ENCODE measurements around the gene FAM156B.
"Not testable (repeated sequence)": the region's sequence is repeated elsewhere in the genome, so short reads cannot be mapped to it uniquely, and the experiment has no call there.

DNA sequence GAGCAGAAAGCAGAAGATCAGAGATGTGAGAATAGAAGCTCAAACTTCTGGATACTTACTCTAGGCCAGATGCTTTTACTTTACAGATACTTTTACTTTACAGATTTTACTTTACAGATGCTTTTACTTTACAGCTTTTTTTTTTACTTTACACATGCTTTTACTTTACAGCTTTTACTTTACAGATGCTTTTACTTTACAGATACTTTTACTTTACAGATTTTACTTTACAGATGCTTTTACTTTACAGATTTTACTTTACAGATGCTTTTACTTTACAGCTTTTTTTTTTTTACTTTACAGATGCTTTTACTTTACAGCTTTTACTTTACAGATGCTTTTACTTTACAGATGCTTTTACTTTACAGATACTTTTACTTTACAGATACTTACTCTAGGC, 23.3 kb upstream of the FAM156B start:
- TF ChIP-seq, protein P1, sequence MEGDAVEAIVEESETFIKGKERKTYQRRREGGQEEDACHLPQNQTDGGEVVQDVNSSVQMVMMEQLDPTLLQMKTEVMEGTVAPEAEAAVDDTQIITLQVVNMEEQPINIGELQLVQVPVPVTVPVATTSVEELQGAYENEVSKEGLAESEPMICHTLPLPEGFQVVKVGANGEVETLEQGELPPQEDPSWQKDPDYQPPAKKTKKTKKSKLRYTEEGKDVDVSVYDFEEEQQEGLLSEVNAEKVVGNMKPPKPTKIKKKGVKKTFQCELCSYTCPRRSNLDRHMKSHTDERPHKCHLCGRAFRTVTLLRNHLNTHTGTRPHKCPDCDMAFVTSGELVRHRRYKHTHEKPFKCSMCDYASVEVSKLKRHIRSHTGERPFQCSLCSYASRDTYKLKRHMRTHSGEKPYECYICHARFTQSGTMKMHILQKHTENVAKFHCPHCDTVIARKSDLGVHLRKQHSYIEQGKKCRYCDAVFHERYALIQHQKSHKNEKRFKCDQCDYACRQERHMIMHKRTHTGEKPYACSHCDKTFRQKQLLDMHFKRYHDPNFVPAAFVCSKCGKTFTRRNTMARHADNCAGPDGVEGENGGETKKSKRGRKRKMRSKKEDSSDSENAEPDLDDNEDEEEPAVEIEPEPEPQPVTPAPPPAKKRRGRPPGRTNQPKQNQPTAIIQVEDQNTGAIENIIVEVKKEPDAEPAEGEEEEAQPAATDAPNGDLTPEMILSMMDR (conservative IDR thresholded peaks at IDR 0.05 in 1 of 2, IDR thresholded peaks at IDR 0.05 in 1 of 2; ENCODE audit: low read depth in 1 of 2, low read length in 2 of 2), result not testable (repeated sequence)
- TF ChIP-seq EZH2 (IDR thresholded peaks at IDR 0.05; ENCODE audit: low read length, missing control alignments), result not testable (repeated sequence)

Data from fibroblast of lung (primary cell).